ENCODE results near the gene ZNF606.
"Not testable (repeated sequence)": the region's sequence is repeated elsewhere in the genome, so short reads cannot be mapped to it uniquely, and the experiment has no call there.

ZNF606 gene

DNA sequence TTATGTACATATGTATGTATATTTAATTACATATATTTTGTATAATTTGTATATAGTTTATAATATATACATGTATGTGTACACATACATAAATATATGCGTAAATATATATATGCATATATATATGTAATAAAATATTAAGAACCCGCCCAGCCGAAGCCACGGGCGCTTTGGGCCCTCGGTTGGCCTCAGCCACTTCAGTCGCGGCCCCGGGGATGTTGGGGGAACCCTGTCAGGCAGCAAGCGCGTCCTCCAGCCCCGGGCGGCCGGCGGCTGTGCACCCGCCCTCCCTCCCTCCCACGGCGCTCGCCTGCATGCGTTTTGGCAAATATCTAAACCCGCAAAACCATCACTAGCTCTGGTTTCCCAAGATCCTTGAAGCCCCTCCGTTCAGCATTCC, 7.9 kb upstream of the ZNF606 start:
- no peak for DNase-seq (ENCODE audit: low read depth in 2 of 2)

GRCh38 chr19:58009666-58010301, 7.2 kb upstream of the ZNF606 start:
- DNase-seq (ENCODE audit: low read depth in 2 of 2), result peak; percentile 50

DNA sequence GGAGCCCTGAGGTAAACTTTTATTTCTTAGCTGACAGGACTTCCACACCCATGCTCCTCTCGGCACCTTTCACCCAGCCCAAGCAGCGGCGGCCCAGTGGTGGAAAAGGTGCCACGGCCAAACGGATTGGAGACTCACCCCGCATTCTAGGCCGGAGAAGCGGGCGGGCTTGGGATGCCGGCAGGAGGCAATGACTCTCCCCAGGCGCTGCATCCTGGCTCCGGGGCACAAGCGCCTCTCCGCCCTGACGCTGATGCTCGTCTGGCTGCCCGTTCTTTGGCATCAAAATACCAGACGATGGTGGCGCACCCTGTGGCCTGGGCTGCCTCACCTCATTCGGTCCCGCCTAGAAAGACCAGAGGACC, 6.7 kb upstream of the ZNF606 start:
- no peak for DNase-seq (ENCODE audit: low read depth in 2 of 2)

DNA sequence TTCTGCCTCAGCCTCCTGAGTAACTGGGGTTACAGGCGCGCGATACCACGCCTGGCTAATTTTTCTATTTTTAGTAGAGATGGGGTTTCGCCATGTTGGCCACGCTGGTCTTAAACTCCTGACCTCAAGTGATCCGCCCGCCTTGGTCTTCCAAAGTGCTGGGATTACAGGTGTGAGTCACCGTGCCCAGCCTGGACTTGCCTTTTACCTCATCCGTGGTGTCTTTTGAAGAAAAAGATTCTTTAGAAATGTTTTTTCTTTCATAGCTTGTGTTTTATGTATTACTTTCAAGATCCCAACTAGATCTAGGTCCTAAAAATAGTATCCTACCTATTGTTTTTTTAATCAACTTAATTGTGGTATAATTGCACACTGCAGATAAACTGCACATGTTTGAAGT, 6.3 kb upstream of the ZNF606 start:
- not testable (repeated sequence) for DNase-seq (ENCODE audit: low read depth in 2 of 2)

GRCh38 chr19:58007285-58007684, 4.7 kb upstream of the ZNF606 start:
- DNase-seq (ENCODE audit: low read depth in 2 of 2), result no peak

DNA sequence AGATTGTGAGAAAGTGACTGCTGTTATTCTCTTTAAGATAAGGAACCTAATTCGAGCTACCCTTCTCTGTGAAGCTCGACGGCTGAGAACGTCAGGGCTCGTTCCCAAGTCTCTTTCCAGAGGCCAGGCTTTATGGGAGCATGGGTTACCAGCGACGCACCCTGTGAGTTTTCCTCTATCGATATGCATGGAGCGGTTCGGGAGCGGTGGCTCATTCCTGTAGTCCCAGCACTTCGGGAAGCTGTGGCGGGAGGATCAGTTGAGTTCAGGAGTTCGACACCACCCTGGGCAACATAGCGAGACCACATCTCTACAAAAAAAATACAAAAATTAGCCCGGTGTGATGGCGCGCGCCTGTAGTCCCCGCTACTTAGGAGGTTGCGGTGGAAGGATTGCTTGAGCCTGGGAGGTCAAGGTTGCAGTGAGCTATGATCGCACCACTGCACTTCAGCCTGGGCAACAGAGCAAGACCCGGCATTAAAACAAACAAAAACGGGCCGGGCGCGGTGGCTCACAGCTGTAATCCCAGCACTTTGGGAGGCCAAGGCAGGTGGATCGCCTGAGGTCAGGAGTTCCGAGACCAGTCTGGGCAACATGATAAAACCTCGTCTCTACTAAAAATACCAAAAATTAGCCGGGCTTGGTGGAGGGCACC, 681 bp upstream of the ZNF606 start:
- DNase-seq (ENCODE audit: low read depth in 2 of 2), result no peak

- no peak for DNase-seq (ENCODE audit: low read depth in 2 of 2)
These were observed 688 bp downstream of the ZNF606 start for GRCh38 chr19:58001895-58002369.

- DNase-seq (ENCODE audit: low read depth in 2 of 2), result no peak
These were observed 1.9 kb downstream of the ZNF606 start for GRCh38 chr19:58000677-58001076.

DNA sequence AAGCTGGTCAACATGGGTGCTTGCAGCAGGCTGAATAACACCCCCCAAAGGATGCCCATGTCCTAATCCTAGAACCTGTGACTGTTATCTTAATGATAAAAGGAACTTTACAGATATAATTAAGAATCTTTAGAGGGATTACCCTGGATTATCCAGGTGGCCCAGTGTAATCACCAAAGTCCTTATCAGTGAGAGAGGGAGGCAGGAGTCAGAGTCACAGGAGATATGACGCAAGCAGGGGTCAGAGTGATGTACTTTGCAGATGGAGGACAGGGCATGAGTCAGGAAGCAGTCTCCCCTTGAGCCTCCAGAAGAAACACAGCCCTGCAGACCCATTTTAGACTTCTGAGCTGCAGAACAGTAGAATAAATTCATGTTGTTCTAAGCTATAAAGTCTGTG, 9.8 kb downstream of the ZNF606 start:
- DNase-seq (ENCODE audit: low read depth in 2 of 2), result no peak

DNA sequence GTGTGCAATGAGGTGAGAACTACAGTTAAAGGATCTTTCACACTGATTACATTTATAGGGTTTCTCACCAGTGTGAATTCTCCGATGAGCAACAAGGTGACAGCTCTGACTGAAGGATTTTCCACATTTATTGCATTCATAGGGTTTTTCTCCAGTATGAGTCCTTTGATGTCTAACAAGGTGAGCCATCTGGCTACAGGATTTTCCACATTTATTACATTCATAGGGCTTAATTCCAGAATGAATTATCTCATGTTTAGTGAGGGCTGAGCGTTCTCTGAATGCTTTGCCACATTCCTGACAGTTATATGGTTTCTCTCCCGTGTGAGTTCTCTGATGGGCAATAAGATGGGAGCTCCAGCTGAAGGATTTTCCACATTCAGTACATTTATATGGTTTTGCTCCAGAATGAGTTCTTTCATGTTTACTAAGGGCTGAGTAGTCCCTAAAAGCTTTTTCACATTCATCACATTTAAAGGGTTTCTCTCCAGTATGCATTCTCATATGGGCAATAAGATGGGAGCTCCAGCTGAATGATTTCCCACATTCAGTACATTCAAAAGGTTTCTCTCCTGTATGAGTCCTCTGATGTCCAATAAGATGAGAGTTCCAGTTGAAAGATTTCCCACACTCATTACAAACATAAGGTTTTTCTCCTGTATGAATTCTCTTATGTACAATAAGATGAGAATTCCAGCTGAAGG, 23.9 kb downstream of the ZNF606 start:
- DNase-seq (ENCODE audit: low read depth in 2 of 2), result no peak

DNA sequence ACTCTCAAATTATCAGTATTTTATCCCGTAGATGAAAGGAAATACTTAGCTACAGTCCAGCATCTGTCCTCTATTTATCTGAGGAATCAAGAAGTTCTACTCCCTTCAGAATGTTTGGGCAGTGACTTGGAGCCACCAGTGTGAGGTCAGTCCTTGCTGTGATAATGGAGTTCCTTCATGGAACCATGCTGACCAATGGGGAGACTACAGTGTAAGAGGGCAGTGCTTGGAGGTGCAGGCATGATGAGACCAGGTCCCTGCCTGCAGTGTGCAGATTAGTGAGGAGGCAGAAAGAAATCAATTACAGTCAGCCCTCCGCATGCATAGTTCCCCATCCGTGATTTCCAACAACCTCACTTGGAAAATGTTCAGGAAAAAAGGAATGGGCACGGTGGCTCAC, 28.2 kb downstream of the ZNF606 start, which contains the start of gene C19orf18:
Gene C19orf18, minus strand, starts transcription at position 101 of the 400 bp plus-strand sequence. CDS start 102 bp downstream, outside the sequence.
- DNase-seq (ENCODE audit: low read depth in 2 of 2), result no peak

GRCh38 chr19:57964761-57965160, 37.9 kb downstream of the ZNF606 start:
- DNase-seq (ENCODE audit: low read depth in 2 of 2), result no peak

GRCh38 chr19:57961785-57962184, 40.8 kb downstream of the ZNF606 start:
- no peak for DNase-seq (ENCODE audit: low read depth in 2 of 2)

- no peak for DNase-seq (ENCODE audit: low read depth in 2 of 2)
These were observed 47.6 kb downstream of the ZNF606 start for GRCh38 chr19:57954996-57955395.

DNA sequence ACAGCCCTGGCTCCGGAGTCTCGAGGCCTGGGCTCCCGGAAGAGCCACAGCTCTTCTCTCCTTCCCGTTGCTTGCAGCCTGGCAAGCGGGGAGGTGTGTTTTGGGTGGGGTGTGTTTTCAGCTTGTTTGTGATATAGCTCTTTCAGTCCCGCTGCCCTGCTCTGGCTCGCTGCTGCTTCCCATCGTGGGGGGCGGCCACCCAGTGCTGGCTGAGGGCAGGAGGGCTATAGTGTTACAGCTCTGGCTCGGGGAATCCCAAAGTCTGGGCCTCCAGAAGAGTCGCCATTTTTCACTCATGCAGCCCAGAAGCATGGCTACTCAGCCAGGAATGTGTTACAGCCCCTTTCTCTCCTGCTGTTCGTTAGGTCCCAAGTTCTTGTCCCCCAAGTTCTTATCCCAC, 52.9 kb downstream of the ZNF606 start:
- no peak for DNase-seq (ENCODE audit: low read depth in 2 of 2)

- no peak for DNase-seq (ENCODE audit: low read depth in 2 of 2)
These were observed 53.3 kb downstream of the ZNF606 start for GRCh38 chr19:57949296-57949695.

DNA sequence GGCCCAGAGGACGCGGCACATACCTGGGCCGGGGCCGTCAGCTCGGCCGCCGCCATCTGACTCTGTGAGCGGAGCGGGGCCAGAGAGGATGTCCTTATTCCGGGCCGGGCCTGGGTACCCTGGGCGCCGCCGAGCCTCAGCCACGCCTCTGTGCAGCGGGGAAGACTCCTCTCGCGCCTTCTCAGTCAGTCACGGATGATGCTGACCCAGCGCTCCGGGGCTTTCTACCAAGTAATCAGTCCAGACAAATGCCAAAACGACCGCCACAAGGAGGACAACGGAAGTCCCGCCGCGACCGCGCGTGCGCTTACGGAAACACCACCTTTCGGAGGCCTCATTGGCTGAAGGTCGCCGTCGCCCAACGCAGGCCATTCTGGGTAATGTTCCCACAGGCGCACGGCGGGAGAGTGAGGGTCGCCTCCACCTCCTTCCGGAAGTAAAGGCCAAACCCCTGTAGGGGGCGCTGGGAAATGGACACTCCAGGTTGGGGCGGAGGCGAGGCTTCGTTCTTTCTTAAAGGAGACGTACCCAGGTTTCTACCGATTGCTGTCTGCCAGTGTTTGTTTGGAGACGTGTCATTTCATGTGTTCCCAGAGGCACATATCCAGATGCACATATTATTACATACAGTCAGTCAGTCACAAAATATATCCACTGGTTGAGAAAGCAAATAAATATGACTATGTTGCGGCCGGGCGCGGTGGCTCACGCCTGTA, 55.0 kb downstream of the ZNF606 start, which contains the start of gene ZNF256:
Gene ZNF256, minus strand, starts transcription at position 288 of the 716 bp plus-strand sequence. Its CDS starts 232 bp downstream, at position 56.
- DNase-seq (ENCODE audit: low read depth in 2 of 2), result peak; percentile 76 to 79

- DNase-seq (ENCODE audit: low read depth in 2 of 2), result no peak
These were observed 55.6 kb downstream of the ZNF606 start for GRCh38 chr19:57947088-57947418.

DNA sequence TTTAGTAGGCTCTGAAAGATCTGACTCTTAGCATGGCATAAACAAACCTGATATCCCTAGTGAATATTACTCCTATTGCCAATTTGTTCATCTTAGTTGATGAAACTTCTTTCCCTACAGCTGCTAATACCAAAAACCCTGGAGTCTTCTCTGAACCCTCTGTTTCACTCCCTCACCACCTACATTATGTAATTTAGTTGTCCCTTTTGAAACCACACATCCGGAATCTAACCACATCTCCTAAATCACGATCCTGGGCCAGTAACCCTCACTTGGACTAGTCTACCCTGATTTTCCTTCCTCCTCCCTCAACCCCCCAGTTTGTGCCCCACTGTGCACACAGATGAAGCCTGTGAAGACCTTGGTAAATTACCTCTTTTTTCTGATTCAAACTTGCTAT, 56.3 kb downstream of the ZNF606 start:
- no peak for DNase-seq (ENCODE audit: low read depth in 2 of 2)

- DNase-seq (ENCODE audit: low read depth in 2 of 2), result no peak
These were observed 61.0 kb downstream of the ZNF606 start for GRCh38 chr19:57941593-57941992.

DNA sequence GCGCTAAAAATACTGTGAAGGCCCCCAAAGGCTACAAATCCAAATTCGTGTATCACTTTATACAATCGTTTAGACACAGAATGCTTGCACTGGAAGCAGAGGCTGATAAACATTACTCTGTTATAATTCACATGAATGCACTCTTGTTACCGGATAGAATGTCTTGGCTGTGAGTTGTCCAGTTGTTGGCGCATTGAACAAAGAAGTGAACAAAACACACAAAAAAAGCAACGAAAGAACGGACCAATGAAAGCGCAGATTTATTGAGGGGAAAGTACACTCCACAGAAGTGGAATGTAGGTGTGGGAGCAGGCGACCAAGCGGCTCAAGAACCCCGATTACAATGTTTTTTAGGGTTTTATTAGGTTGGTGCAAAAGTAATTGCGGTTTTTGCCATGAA, 66.9 kb downstream of the ZNF606 start:
- DNase-seq (ENCODE audit: low read depth in 2 of 2), result no peak

All from fibroblast of skin of left biceps (primary cell).